Ovary (tissue), 3 donors: ENCODE results near the gene PGM2.

Source experiments
- POLR2A ChIP-seq: fragments of 450-650 bp; IDR thresholded peaks from one replicate; pipeline ENCODE4 v1.6.1; 2017; ENCODE audit warnings: antibody characterized with exemption, mild to moderate bottlenecking, moderate library complexity
- TF ChIP-seq, protein P1 (sequence below), 3 donors: fragments of 450-650 bp in 2 of 3; fragments of 200-600 bp in 1 of 3; IDR thresholded peaks; one replicate each; pipeline versions ENCODE4 v1.5.1 to v1.8.0; 2016 to 2022; ENCODE audit warnings: antibody characterized with exemption in 3 of 3, mild to moderate bottlenecking in 1 of 3
- donor health status: DM: no; HTN: no; CAD: no.

DNA sequence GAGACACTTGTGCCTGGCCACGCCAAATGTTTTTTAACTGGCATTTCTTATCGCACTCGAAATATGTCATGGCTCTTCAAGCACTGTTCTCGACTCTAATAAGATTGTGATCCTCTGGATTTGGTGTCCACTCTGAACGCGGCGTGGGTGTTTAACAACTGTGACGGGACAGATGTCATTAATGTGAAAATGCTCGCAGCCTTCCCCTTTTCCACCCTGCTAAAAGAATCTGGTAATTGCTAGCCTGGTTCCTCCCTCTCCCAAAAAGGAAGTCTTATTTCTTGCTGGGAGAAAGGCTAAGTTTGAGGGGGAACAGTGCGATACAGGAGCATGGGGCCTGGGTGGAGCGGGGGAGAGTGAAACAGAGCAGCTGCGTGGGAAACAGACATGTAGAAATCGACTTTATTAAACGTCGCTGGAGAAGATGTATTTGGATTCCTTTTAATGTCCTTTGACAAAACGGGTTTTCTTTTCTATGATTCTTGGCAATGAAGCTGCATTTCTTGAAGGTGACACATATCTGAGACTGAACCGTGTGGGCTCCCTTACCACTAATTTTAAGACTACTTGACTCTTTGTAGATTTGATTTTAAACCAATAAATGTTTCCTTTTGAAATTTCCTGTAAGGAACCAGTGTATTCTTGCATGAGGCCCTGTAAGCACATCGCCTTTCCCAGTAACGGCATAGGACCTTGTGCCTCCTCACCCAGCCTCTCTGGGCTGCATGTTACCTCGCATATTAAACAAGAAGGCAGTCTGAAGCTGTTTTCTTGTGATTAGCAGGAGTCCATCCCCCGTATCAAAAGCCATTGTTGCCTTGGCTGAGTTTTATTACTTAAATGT, 82.2 kb downstream of the PGM2 start:
- no peak for TF ChIP-seq POLR2A
- TF ChIP-seq, protein P1, sequence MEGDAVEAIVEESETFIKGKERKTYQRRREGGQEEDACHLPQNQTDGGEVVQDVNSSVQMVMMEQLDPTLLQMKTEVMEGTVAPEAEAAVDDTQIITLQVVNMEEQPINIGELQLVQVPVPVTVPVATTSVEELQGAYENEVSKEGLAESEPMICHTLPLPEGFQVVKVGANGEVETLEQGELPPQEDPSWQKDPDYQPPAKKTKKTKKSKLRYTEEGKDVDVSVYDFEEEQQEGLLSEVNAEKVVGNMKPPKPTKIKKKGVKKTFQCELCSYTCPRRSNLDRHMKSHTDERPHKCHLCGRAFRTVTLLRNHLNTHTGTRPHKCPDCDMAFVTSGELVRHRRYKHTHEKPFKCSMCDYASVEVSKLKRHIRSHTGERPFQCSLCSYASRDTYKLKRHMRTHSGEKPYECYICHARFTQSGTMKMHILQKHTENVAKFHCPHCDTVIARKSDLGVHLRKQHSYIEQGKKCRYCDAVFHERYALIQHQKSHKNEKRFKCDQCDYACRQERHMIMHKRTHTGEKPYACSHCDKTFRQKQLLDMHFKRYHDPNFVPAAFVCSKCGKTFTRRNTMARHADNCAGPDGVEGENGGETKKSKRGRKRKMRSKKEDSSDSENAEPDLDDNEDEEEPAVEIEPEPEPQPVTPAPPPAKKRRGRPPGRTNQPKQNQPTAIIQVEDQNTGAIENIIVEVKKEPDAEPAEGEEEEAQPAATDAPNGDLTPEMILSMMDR (IDR thresholded peaks at IDR 0.05): no peak
